Tibial artery (tissue), 4 donors: ENCODE measurements around the gene GUCY2C.
A peak's percentile ranks its signal among the peaks of the same experiment; 100 is the strongest.

ENCODE experiments used
- DNase-seq, 2 donors: peaks; one replicate each; pipeline ENCODE4 v3.0.0-alpha.2; 2019
- H3K27ac ChIP-seq, 2 donors: fragments of 200-600 bp; sonication (generic) in 1 of 2; 1 replicate in 1 of 2; 2 replicates in 1 of 2; pipeline ENCODE4 v1.5.1; 2018 to 2019; ENCODE audit warnings: mild to moderate bottlenecking in 1 of 2
- H3K27me3 ChIP-seq, 2 donors: fragments of 200-600 bp; sonication (generic) in 1 of 2; one replicate each; pipeline versions ENCODE4 v1.5.1 to v1.6.0; 2016 to 2019
- H3K36me3 ChIP-seq, 3 donors: fragments of 200-600 bp; sonication (generic) in 2 of 3; one replicate each; pipeline ENCODE4 v1.5.1; 2016 to 2019; ENCODE audit warnings: mild to moderate bottlenecking in 2 of 3
- H3K4me1 ChIP-seq, 4 donors: fragments of 200-600 bp; sonication (generic) in 2 of 4; 1 replicate in 3 of 4; 2 replicates in 1 of 4; pipeline ENCODE4 v1.5.1; 2016 to 2019
- H3K4me3 ChIP-seq, 2 donors: fragments of 200-600 bp; sonication (generic) in 1 of 2; 1 replicate in 1 of 2; 2 replicates in 1 of 2; pipeline ENCODE4 v1.5.1; 2018 to 2019; ENCODE audit warnings: mild to moderate bottlenecking in 2 of 2
- H3K9me3 ChIP-seq, 3 donors: fragments of 200-600 bp; sonication (generic) in 1 of 3; one replicate each; pipeline ENCODE4 v1.5.1; 2016 to 2019
- intact Hi-C: fragments of 100-400 bp; cut with DNase I; formaldehyde crosslinking; loops from one replicate; pipeline ENCODE4 v1.15.0; 2023; ENCODE audit warnings: low total_unique reads
- TF ChIP-seq, protein P1 (sequence below), 2 experiments: fragments of 200-600 bp in 1 of 2; fragments of 450-650 bp in 1 of 2; IDR thresholded peaks; one replicate each; pipeline ENCODE4 v1.5.1; 2017 to 2019; ENCODE audit warnings: antibody characterized with exemption in 2 of 2, mild to moderate bottlenecking in 1 of 2, moderate library complexity in 1 of 2

GUCY2C gene

GRCh38 chr12:14621826-14622225, 74.6 kb downstream of the GUCY2C start:
- intact Hi-C loops, result no loop called here
- no peaks in the 10 kb centered on the region for H3K9me3 ChIP-seq
- TF ChIP-seq, protein P1, sequence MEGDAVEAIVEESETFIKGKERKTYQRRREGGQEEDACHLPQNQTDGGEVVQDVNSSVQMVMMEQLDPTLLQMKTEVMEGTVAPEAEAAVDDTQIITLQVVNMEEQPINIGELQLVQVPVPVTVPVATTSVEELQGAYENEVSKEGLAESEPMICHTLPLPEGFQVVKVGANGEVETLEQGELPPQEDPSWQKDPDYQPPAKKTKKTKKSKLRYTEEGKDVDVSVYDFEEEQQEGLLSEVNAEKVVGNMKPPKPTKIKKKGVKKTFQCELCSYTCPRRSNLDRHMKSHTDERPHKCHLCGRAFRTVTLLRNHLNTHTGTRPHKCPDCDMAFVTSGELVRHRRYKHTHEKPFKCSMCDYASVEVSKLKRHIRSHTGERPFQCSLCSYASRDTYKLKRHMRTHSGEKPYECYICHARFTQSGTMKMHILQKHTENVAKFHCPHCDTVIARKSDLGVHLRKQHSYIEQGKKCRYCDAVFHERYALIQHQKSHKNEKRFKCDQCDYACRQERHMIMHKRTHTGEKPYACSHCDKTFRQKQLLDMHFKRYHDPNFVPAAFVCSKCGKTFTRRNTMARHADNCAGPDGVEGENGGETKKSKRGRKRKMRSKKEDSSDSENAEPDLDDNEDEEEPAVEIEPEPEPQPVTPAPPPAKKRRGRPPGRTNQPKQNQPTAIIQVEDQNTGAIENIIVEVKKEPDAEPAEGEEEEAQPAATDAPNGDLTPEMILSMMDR (IDR thresholded peaks at IDR 0.05), result no peak

DNA sequence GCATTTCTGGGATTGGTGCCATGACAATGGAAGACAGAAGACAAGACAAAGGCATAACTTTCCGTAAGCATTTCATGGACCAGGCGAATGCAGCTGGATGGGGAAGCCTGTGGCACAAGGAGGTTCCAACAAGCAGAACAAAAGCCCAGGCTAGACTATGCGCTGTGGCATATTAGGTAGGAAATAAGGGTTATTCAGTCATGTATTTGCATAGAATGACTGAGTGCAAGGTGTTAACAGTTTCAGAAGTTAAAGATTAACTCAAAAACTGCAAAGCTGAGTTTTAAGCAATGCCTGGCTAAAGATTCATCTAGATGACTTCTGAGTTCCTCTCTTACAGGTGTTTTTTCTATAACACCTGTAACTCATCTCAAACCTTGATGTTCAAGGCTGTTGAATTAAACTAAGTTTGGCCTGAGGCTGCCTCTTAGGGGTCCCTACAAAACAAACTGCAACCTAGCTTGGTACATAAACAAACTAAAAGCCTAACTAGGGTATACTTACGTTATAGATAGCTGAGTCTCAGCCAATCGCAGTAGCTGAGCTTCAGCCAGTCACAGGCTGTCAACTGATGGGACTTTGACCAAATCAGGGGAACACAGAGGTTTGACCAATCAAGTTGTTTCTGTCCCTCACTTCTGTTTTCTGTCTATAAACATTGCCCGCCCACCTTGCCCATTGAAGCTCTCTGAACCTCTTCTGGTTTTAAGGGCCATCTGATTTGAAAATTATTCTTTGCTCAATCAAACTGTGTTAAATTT, 76.5 kb downstream of the GUCY2C start:
- intact Hi-C loops, result no loop called here
- H3K4me3 ChIP-seq, result no peak overlapping the region
- no peaks in the 10 kb centered on the region for H3K27me3 ChIP-seq
- no peaks in the 10 kb centered on the region for H3K9me3 ChIP-seq
- TF ChIP-seq, protein P1 (IDR thresholded peaks at IDR 0.05), result no peak
- H3K4me1 ChIP-seq, result no peaks in the 10 kb centered on the region
- H3K36me3 ChIP-seq, result no peaks in the 10 kb centered on the region
- no peak for DNase-seq
- H3K27ac ChIP-seq, result no peak overlapping the region

More at GRCh38 chr12:14621826-14622225, 74.6 kb downstream of the GUCY2C start:
- Histone ChIP-seq H3K27me3 (no peaks in the 10 kb centered on the region), H3K27ac (no peak overlapping the region), H3K36me3 (no peaks in the 10 kb centered on the region), H3K4me3 (no peak overlapping the region), H3K4me1 (no peaks in the 10 kb centered on the region)
- no peak for DNase-seq

GRCh38 chr12:14618983-14619382, 77.4 kb downstream of the GUCY2C start:
- Histone ChIP-seq H3K4me3 (no peak overlapping the region), H3K9me3 (no peaks in the 10 kb centered on the region), H3K36me3 (no peaks in the 10 kb centered on the region), H3K27me3 (no peaks in the 10 kb centered on the region), H3K27ac (no peak overlapping the region), H3K4me1 (no peaks in the 10 kb centered on the region)
- TF ChIP-seq, protein P1 (IDR thresholded peaks at IDR 0.05), result peak; percentile 28 to 45
- no peak for DNase-seq
- intact Hi-C loops, result no loop called here

DNA sequence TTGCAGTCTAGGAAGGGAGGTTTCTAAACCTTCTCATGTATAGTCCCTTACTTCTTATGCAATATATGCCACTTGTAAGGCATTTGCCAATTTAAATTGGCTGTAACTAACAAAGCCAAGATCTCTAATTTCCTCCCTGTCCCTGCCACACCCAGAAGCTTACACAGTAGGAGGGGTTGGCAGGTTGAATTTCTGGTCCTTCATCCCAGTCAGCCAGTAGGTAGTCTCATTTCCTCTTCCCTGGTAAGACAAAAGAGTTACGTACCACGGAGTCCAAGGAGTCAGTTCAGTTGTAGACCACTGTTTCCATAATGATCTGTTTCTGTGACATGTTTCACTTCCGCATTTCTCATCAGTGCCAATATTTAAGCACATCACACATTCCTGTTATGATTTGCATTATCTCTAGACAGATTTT, 81.7 kb downstream of the GUCY2C start:
- DNase-seq, result no peak
- TF ChIP-seq, protein P1 (IDR thresholded peaks at IDR 0.05), result no peak
- H3K4me1 ChIP-seq, result peaks cover 0 to 10% (median 4%) of the 10 kb centered on the region in 4 donors
- H3K36me3 ChIP-seq, result no peaks in the 10 kb centered on the region
- no peak overlapping the region for H3K4me3 ChIP-seq
- intact Hi-C loops, result no loop called here
- H3K27ac ChIP-seq, result no peak overlapping the region
- no peaks in the 10 kb centered on the region for H3K27me3 ChIP-seq
- peaks cover 0 to 13% (median 0%) of the 10 kb centered on the region in 3 donors for H3K9me3 ChIP-seq

DNA sequence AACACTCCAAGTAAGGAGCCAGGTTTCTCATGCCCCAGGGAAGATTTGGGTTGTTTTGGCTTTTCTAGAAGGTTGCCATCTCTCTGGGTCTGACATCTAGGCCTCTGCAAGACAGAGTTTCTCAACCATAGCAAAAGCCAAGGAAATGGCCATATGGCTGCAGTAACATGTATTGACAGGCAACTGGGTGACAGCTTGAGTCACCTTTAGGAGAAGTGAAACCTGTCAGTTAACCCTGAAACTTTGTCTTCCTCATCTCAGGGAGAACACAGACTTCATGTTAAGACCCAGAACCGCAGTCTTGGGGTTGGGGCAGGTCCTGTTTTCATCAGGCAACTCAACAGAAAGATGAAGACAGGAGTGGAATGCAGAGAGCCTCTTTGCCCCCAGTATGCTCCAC, 82.7 kb downstream of the GUCY2C start:
- H3K36me3 ChIP-seq, result no peaks in the 10 kb centered on the region
- intact Hi-C loops, result no loop called here
- H3K27ac ChIP-seq, result no peak overlapping the region
- TF ChIP-seq, protein P1 (IDR thresholded peaks at IDR 0.05), result no peak
- DNase-seq, result no peak
- H3K27me3 ChIP-seq, result no peaks in the 10 kb centered on the region
- H3K9me3 ChIP-seq, result peaks cover 0 to 18% (median 0%) of the 10 kb centered on the region in 3 donors
- no peak overlapping the region for H3K4me3 ChIP-seq
- peaks cover 0 to 10% (median 4%) of the 10 kb centered on the region in 4 donors for H3K4me1 ChIP-seq
